Ramos (cell line): ENCODE measurements around the gene RGPD6.
"Not testable (repeated sequence)": the region's sequence is repeated elsewhere in the genome, so short reads cannot be mapped to it uniquely, and the experiment has no call there.

Experiments
- in situ Hi-C: fragments of 300-500 bp; cut with MboI; formaldehyde crosslinking; loops from one replicate; pipeline ENCODE4 v1.14.3; 2022; ENCODE audit warnings: low sequenced_read_pairs; ENCODE audit not compliant: unreplicated experiment

RGPD6 gene

GRCh38 chr2:110482697-110483096, 94.3 kb downstream of the RGPD6 start:
- in situ Hi-C loops: not testable (repeated sequence)

GRCh38 chr2:110481200-110481599, 95.8 kb downstream of the RGPD6 start:
- in situ Hi-C loops: not testable (repeated sequence)

- in situ Hi-C loops: not testable (repeated sequence)
Measured at GRCh38 chr2:110480084-110480483, 96.9 kb downstream of the RGPD6 start.

- in situ Hi-C loops: not testable (repeated sequence)
Measured at GRCh38 chr2:110477370-110477769, 99.7 kb downstream of the RGPD6 start.

DNA sequence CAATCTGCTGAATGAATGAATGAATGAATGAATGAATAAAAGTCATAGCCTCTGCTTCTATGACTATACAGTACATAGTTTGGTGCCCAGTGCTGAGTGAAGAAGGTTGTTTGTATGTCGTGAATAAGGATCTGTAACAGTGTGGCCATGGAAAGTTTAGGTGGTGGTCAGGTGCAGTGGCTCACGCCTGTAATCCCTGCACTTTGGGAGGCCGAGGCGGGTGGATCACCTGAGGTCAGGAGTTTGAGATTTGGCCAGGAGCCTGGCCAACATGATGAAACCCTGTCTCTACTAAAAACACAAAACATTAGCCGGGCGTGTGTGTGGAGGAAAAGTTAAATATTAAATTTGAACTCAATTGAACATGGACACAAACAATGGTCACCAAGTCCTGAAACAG, 100.1 kb downstream of the RGPD6 start:
- in situ Hi-C loops: not testable (repeated sequence)

DNA sequence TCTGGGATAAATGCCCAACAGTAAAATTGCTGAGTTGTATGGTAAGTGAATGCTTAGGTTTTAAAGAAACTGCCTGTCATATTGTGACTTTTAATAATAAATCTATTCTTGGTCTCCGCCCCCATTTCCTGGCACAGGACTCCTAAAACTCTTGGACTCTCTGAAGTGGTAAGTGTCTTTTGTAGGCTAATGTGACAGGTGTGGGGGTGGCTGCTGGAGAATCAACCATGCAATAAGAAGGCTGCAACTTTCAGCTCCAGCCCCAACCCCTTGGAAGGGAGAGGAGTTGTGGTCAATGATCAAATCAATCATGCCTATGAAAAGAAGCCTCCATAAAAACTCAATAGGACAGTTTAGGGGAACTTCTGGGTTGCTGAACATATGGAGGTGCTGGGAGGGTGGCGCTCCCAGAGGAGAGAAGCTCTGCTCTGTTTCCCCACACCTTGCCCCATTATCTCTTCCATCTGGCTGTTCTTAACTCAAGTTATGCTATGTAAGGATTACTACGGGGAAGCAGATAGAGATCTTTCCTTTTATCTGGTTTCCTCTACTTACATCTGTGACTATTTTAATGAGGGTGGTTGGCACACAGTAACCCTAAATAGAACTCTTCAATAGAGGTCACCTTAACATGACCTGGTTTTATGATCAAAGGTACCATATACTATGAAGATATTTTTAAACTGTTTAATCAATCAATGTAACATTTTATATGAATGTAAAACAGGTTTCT, 101.2 kb downstream of the RGPD6 start:
- in situ Hi-C loops: not testable (repeated sequence)

GRCh38 chr2:110474898-110475297, 102.1 kb downstream of the RGPD6 start:
- in situ Hi-C loops: not testable (repeated sequence)

DNA sequence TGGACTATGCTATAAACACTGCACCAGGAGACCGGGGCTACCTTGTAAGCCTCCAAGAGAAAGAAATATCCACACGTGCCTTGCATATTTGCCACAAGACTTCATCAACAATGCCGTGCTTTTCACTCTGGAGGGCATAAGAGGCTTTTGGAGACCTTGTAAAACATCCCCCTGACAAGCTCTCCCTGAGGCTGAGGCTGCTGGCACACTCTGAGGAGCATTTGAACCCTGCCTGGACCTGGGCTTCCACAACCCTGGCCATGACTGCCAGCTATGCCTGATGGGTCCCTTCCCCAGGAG, 104.0 kb downstream of the RGPD6 start:
- in situ Hi-C loops: not testable (repeated sequence)

DNA sequence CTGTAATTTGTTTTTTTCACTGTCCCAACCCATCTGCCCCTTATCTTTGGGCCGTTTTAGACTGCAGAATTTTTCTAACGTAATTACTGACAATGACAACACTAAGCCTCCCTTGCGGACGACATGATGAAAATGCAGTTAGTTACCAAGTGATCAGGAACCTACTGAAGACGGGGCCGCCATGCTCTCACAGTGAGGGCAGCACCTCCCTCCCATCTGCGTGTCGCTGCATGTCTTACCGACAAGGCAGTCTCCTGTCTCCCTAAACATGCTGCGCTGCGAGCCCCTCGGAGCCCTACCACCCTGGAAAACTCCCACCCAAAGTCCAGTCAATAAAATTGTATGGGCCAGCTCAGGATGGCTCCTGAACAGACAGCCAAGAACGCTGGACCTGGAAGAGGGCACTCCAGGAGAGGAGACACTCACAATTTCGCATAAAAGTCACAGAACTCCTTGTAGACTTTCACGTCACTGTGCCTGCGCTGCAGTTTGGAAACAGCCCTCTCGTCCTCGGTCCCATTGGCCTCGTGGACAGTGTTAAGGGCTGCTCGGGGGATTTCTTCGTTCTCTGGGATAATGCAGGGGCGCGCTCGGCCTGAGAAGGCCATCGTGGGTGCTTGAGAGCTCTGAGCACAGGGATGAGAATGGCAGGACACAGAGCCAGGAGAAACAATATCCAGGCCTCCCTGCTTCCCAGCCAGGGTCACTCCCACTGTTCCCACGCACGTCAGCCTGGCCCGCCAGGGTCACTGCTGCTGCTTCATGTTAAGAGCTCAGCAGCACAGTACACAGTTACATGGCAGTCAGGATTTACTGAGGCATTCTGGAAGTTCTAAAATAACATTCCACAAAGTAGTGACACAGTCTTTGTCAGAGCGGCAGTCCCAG, 104.6 kb downstream of the RGPD6 start, which contains the start of gene LIMS4:
LIMS4 (minus strand) TSS at position 646 of the 888 bp plus-strand sequence; CDS start at position 608, 38 bp downstream.
- in situ Hi-C loops: not testable (repeated sequence)

DNA sequence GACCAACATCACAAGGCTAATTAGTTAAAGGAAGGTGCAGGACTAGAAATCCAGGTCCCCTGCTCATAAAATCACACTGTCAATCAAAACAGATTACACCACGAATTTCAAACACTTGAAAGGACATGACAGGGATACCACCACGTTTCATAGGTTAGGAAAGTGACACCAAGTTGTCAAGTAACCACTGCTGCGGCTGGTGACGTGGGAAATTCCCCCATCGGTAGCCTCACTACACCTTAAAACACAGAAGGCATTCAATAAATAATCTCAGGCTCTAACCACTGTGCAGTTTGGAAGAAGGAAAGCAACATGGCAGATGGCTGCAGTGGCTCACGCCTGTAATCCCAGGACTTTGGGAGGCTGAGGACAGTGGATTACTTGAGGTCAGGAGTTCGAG, 108.1 kb downstream of the RGPD6 start:
- in situ Hi-C loops: not testable (repeated sequence)

GRCh38 chr2:110465312-110465711, 111.7 kb downstream of the RGPD6 start:
- in situ Hi-C loops: not testable (repeated sequence)
